GM12892 (cell line): ENCODE results near the gene GLCCI1.

Experiments used
- POLR2A ChIP-seq: IDR thresholded peaks from 2 replicates; pipeline ENCODE4 v1.6.1; 2011; ENCODE audit warnings: low read depth, low read length, control low read depth
- POLR2AphosphoS5 ChIP-seq: IDR thresholded peaks from 2 replicates; pipeline ENCODE4 v1.6.1; 2011; ENCODE audit warnings: low read depth, low read length, control low read depth

DNA sequence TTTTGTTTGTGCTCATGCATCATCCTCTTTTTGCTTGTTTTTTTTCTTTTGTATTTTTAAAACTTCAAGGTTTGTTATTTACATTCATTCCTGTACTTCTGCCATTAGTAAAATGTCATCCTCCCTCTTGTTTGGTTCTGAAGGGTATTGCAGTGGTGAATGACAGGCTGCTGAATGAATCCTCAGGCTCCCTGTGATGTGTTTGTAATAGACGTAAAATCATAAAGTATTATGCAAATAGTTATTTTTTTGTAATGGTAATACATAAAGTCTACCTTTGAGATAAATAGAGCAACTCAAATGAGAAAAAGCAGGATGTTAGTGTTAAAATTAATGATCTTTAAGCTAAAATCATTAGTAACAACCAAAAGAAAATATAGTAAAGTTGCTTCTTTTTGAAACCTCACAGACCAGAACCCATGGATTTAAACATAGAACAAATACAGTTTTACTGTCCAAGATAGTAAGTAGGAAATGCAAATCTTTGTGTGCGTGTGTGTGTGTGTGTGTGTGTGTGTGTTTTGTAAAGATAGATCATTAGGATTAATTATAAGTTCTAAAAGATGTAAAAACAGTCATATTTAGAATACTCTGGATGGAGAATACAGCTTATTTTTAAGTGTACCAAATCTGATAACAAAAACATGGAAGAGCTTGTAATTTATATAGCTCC lies 4.5 kb downstream of the GLCCI1 start:
- TF ChIP-seq POLR2A (no peak), POLR2AphosphoS5 (no peak)
